ENCODE results near the gene PIK3CA. TPM values are rescaled to one million over a fixed set of nuclear protein-coding genes. Genes with fewer than 3 reads are reported as not detected.
"Not testable (repeated sequence)": the region's sequence is repeated elsewhere in the genome, so short reads cannot be mapped to it uniquely, and the experiment has no call there.

The PIK3CA gene
- 10 to 100 TPM; 14.8 to 30.1 (median 22.9) TPM for polyA plus RNA-seq (ENCODE audit: low read depth in 6 of 6)

DNA sequence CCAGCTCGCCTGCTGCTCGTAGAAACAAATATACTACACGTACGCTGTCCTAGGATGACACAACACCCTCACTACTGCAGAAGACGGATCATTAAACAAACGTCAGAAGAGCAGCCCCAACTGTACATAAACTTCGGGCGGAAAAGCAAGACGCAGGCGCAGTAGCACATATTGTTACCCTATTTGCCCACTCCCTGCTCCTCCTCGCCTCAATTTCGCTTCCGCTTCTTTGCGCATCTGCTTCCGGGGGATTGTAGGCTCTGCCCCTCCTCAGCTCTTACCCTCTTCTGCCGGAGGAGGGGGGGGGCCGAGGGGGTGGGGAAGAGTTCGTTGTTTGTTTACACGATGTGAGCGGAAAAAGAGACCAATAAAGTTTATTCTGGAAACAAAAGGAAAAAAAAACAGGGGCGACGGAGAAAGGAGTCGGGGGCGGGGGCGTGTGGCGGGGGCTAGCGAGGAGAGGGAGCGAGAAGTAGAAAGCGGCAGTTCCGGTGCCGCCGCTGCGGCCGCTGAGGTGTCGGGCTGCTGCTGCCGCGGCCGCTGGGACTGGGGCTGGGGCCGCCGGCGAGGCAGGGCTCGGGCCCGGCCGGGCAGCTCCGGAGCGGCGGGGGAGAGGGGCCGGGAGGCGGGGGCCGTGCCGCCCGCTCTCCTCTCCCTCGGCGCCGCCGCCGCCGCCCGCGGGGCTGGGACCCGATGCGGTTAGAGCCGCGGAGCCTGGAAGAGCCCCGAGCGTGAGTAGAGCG, at the start of gene PIK3CA:
TSS of gene PIK3CA (plus strand) at position 485 of the 743 bp plus-strand sequence. CDS start 50,469 bp downstream, outside the sequence.
- no peaks in the 10 kb centered on the region for H3K36me3 Mint-ChIP-seq
- no peaks in the 10 kb centered on the region for H3K27me3 Mint-ChIP-seq
- ATAC-seq (ENCODE audit: low read depth in 2 of 2) (peak; percentile 71 to 73), DNase-seq (peak; percentile 94)
- H3K9me3 Mint-ChIP-seq = no peaks in the 10 kb centered on the region
- peaks cover 29 to 33% (median 32%) of the 10 kb centered on the region in 3 donors for H3K4me1 Mint-ChIP-seq
- H3K4me3 Mint-ChIP-seq = peak within 1 kb of the TSS in 7 of 8 donors; percentile 91 to 98 (median 95)
- H3K27ac Mint-ChIP-seq = peak within 1 kb of the TSS in 5 of 6 donors; percentile 94 to 99 (median 97)

DNA sequence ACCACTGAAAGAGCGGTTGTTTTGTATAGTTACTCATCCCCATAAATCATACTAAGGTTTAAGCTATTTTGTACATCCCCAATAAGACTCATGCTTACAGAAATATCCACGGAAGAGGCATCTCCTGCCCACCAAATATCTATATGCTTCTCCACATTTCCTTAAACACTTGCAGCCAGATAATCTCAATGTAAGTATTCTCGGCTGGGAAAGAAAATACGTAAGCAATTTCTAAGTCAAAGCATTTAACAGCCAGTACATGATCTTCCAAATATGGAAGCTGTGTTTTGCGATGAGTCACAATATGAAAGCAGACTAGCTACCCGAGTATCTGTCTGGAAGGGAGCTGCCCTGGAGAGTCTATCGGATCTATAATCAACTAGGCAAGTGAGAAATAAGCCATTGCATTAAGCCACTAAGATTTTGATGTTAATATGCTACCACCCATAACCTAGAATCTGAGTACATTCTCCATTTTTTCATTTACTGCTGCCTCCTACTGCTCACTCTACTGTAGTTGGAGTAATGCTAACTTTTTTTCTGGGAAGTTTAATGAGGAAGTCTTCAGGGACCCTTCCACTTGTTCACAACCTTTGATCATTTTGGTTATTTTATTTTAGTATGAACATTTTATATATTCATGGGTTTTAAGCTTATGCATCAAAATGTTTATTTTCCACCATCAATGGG, 49.6 kb upstream of the PIK3CA start:
- ATAC-seq (ENCODE audit: low read depth in 2 of 2) = no peak
- H3K27me3 Mint-ChIP-seq = peaks cover 0 to 5% (median 0%) of the 10 kb centered on the region in 3 donors
- no peak overlapping the region for H3K4me3 Mint-ChIP-seq
- no peaks in the 10 kb centered on the region for H3K36me3 Mint-ChIP-seq
- H3K4me1 Mint-ChIP-seq = peaks cover 0 to 4% (median 0%) of the 10 kb centered on the region in 3 donors
- no peaks in the 10 kb centered on the region for H3K9me3 Mint-ChIP-seq
- no peak for DNase-seq
- H3K27ac Mint-ChIP-seq = no peak overlapping the region

DNA sequence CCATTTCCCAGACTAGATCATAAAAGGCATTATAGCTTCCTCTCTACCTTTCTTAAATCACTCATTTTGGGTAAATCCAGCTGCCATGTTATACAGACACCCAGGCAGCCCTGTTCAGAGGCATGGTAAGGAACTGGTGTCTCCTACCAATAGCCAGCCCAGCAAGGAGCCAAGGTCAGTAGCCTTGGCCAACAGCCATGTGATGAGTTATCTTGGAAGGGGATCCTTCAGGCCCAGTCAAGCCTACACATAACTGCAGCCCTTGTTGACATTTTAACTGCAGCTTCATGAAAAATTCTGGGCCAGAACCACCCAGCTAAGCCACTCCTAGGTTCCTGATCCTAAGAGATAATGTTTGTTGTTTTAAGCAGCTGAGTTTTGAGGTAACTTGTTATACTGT, 47.5 kb upstream of the PIK3CA start:
- no peak for ATAC-seq (ENCODE audit: low read depth in 2 of 2)
- peaks cover 0 to 5% (median 0%) of the 10 kb centered on the region in 3 donors for H3K27me3 Mint-ChIP-seq
- no peak overlapping the region for H3K4me3 Mint-ChIP-seq
- no peak for DNase-seq
- H3K36me3 Mint-ChIP-seq = no peaks in the 10 kb centered on the region
- no peaks in the 10 kb centered on the region for H3K4me1 Mint-ChIP-seq
- H3K9me3 Mint-ChIP-seq = no peaks in the 10 kb centered on the region
- H3K27ac Mint-ChIP-seq = peak overlapping the region in 1 of 6 donors; percentile 1

DNA sequence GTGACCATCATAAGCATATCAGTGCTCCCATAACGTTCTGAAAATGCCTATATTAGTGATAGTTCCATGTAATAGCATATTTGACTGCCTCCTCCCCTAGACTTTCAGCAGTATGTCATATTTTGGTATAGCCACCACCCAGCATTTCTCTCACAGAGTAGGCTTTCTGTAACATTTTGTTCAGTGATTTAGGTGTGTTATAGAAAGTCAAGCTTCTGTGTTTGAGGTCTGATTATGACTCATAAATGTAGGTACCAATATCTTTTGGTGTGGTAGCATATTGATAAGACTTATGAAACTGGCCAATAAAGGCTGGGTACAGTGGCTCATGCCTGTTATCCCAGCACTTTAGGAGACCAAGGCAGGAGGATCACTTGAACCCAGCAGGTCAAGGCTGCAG, 42.3 kb upstream of the PIK3CA start:
- Mint-ChIP-seq H3K4me1 (no peaks in the 10 kb centered on the region), H3K36me3 (peaks cover 0 to 8% of the 10 kb centered on the region in 2 donors), H3K9me3 (peaks cover 0 to 7% (median 2%) of the 10 kb centered on the region in 7 donors), H3K27ac (no peak overlapping the region), H3K4me3 (no peak overlapping the region), H3K27me3 (peaks cover 6 to 12% (median 7%) of the 10 kb centered on the region in 3 donors)
- ATAC-seq (ENCODE audit: low read depth in 2 of 2) = no peak
- no peak for DNase-seq

DNA sequence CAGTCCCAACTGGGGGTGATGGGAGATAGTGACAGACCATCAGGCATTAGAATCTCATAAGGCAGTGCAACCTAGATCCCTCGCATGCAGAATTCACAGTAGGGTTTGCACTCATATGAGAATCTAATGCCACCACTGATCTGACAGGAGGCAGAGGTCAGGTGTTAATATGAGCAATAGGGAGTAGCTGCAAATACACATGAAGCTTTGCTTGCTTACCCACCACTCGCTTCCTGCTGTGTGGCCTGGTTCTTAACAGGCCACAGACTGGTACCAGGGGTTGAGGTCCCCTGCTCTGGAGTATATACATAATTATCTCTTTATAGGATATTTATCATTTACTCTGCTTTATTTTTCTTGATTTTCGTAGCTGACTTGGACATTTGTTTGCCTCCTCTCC, 40.5 kb upstream of the PIK3CA start:
- Mint-ChIP-seq H3K4me1 (no peaks in the 10 kb centered on the region), H3K4me3 (no peak overlapping the region), H3K27me3 (peaks cover 8 to 17% (median 10%) of the 10 kb centered on the region in 3 donors), H3K9me3 (peaks cover 0 to 19% (median 5%) of the 10 kb centered on the region in 7 donors), H3K36me3 (peaks cover 8 to 11% of the 10 kb centered on the region in 2 donors), H3K27ac (no peak overlapping the region)
- no peak for DNase-seq
- no peak for ATAC-seq (ENCODE audit: low read depth in 2 of 2)

DNA sequence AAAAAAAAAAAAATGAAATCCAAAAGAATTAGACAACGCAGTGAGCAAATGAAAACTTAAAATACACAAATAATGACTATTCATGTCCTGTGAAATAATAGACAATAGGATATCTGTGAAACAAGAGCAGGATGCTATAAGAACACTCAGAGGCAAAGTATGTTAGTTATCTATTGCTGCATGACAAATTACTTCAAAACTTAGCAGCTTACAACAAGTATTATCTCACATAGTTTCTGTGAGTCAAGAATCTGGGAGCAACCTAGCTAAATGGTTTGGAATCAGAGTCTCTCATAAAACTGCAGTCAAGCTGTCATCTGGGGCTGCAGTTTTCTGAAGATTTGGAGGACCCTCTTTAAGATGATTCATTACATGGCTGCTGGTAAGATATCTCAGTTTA, 40.1 kb upstream of the PIK3CA start:
- no peak overlapping the region for H3K4me3 Mint-ChIP-seq
- H3K9me3 Mint-ChIP-seq = peaks cover 0 to 20% (median 5%) of the 10 kb centered on the region in 7 donors
- H3K36me3 Mint-ChIP-seq = peaks cover 8 to 12% of the 10 kb centered on the region in 2 donors
- no peaks in the 10 kb centered on the region for H3K4me1 Mint-ChIP-seq
- DNase-seq (no peak), ATAC-seq (ENCODE audit: low read depth in 2 of 2) (no peak)
- no peak overlapping the region for H3K27ac Mint-ChIP-seq
- peaks cover 12 to 17% (median 14%) of the 10 kb centered on the region in 3 donors for H3K27me3 Mint-ChIP-seq

DNA sequence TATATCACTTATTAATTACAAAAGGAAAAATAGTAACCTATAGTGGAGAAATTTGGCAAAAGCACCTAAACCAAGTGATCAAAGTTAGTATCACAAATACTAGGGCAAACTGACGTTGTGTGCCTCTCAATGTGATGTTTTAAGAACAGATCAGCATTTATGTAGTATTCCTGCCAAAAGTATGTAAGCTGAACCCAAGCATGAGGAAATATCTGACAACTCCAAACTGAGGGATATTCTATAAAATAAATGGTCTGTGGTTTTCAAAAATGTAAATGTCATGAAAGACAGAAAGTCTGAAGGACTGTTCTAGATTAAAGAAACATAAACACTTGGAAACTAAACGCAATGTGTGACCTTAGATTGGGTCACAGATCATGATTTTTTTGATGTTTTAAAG, 34.3 kb upstream of the PIK3CA start:
- H3K9me3 Mint-ChIP-seq = peaks cover under 1 to 24% (median 4%) of the 10 kb centered on the region in 7 donors
- ATAC-seq (ENCODE audit: low read depth in 2 of 2) (no peak), DNase-seq (no peak)
- no peak overlapping the region for H3K27ac Mint-ChIP-seq
- peaks cover 5 to 12% of the 10 kb centered on the region in 2 donors for H3K36me3 Mint-ChIP-seq
- no peaks in the 10 kb centered on the region for H3K4me1 Mint-ChIP-seq
- no peak overlapping the region for H3K4me3 Mint-ChIP-seq
- peaks cover 8 to 13% (median 11%) of the 10 kb centered on the region in 3 donors for H3K27me3 Mint-ChIP-seq

DNA sequence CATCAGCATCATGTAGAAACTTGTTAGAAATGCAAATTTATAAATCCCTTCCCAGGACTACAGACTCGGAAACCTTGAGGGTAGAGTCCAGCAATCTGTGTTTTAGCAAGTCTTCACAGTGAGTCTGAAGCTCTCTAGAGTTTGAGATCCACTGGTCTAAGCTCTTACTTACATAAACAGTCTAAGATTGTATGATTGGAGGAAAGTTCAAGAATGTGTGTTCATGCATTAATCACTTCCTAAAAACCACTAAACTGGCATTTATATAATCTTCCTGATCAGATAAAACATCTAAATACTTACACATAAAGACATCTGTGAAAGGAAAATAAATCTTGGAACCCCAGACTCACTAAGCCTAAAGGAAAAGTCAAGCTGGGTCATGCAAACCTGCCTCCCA, 32.7 kb upstream of the PIK3CA start:
- H3K27ac Mint-ChIP-seq; ATAC-seq (ENCODE audit: low read depth in 2 of 2); H3K4me3 Mint-ChIP-seq; DNase-seq; H3K4me1 Mint-ChIP-seq: not testable (repeated sequence)
- peaks cover 7 to 12% (median 7%) of the 10 kb centered on the region in 3 donors for H3K27me3 Mint-ChIP-seq
- peaks cover 0 to 21% (median 4%) of the 10 kb centered on the region in 7 donors for H3K9me3 Mint-ChIP-seq
- H3K36me3 Mint-ChIP-seq = peaks cover 0 to 12% of the 10 kb centered on the region in 2 donors

DNA sequence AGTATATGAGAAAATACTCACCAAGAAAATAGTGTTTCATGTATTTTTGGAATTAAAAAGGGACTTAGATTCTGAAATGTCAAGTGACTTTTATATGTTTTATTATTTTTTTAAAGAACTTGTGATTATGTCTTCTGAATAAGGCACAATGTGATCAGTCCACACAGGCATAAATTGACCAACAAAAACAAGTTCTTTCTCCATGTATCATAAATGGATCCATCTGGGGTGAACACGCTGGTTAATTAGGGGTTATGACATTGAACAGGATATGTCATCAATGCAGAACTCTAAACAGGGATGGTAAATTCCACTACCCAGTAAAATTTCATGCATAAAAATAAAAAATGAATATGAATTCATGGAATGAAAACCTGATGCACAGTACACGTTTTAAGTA, 31.3 kb upstream of the PIK3CA start:
- Mint-ChIP-seq H3K4me1 (no peaks in the 10 kb centered on the region), H3K27me3 (peaks cover 2 to 7% (median 7%) of the 10 kb centered on the region in 3 donors), H3K36me3 (peaks cover 0 to 9% of the 10 kb centered on the region in 2 donors), H3K4me3 (no peak overlapping the region), H3K27ac (no peak overlapping the region), H3K9me3 (peaks cover 0 to 18% (median 4%) of the 10 kb centered on the region in 7 donors)
- DNase-seq = no peak
- ATAC-seq (ENCODE audit: low read depth in 2 of 2) = no peak

DNA sequence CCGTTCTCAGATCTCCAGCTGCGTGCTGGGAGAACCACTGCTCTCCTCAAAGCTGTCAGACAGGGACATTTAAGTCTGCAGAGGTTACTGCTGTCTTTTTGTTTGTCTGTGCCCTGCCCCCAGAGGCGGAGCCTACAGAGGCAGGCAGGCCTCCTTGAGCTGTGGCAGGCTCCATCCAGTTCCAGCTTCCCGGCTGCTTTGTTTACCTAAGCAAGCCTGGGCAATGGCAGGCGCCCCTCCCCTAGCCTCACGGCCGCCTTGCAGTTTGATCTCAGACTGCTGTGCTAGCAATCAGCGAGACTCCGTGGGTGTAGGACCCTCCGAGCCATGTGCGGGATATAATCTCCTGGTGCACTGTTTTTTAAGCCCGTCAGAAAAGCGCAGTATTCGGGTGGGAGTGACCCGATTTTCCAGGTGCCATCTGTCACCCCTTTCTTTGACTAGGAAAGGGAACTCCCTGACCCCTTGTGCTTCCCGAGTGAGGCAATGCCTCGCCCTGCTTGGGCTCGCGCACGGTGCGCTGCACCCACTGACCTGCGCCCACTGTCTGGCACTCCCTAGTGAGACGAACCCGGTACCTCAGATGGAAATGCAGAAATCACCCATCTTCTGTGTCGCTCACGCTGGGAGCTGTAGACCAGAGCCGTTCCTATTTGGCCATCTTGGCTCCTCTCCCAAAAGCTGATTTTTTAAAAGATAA, 15.8 kb upstream of the PIK3CA start:
- peaks cover 6 to 15% (median 11%) of the 10 kb centered on the region in 3 donors for H3K4me1 Mint-ChIP-seq
- peak overlapping the region in 1 of 8 donors; percentile 10 for H3K4me3 Mint-ChIP-seq
- not testable (repeated sequence) for H3K36me3 Mint-ChIP-seq; DNase-seq; ATAC-seq (ENCODE audit: low read depth in 2 of 2); H3K27ac Mint-ChIP-seq; H3K27me3 Mint-ChIP-seq; H3K9me3 Mint-ChIP-seq

DNA sequence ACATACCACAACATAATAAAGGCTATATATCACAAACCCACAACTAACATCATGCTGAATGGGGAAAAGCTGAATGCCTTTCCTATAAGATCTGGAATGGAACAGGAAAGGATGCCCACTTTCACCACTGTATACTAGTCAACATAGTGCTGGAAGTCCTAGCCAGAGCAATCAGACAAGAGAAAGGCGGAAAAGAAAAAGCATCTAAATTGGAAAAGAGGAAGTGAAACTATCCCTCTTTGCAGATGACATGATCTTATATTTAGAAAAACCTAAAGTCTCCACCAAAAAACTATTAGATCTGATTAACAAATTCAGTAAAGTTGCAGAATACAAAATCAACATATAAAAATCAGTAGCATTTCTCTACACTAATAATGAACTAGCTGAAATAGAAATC, 14.6 kb upstream of the PIK3CA start:
- H3K36me3 Mint-ChIP-seq = no peaks in the 10 kb centered on the region
- DNase-seq (peak; percentile 26), ATAC-seq (ENCODE audit: low read depth in 2 of 2) (peak in 1 of 2 donors; percentile 52)
- H3K4me1 Mint-ChIP-seq = peaks cover 9 to 15% (median 11%) of the 10 kb centered on the region in 3 donors
- no peak overlapping the region for H3K4me3 Mint-ChIP-seq
- peaks cover 0 to 3% (median 0%) of the 10 kb centered on the region in 7 donors for H3K9me3 Mint-ChIP-seq
- H3K27ac Mint-ChIP-seq = peak overlapping the region in 2 of 6 donors; percentile 10 to 74
- H3K27me3 Mint-ChIP-seq = peaks cover 3 to 15% (median 6%) of the 10 kb centered on the region in 3 donors

DNA sequence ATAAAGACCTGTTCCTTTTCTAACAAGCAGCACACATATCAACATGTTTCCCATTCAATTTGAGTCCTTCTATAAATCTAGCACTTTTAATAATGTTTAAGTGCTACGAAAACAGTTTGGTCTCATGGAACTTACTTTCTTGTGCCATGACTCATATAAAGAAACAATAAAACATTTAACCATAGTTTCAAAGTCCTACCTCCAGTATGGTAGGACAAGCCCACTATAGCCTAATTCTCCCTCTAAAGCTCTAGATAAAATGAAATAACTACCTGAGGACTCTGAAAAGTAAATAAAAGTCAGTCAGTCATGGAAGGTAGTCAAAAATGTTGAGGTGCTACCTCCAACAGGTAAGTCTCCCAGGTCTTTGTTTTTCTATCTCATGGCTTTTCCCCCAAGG, 12.0 kb upstream of the PIK3CA start:
- DNase-seq (no peak), ATAC-seq (ENCODE audit: low read depth in 2 of 2) (no peak)
- H3K4me3 Mint-ChIP-seq = no peak overlapping the region
- H3K36me3 Mint-ChIP-seq = no peaks in the 10 kb centered on the region
- peaks cover 3 to 24% (median 8%) of the 10 kb centered on the region in 3 donors for H3K27me3 Mint-ChIP-seq
- peaks cover 0 to 4% (median 0%) of the 10 kb centered on the region in 7 donors for H3K9me3 Mint-ChIP-seq
- H3K27ac Mint-ChIP-seq = no peak overlapping the region
- H3K4me1 Mint-ChIP-seq = peaks cover 10 to 15% (median 11%) of the 10 kb centered on the region in 3 donors

DNA sequence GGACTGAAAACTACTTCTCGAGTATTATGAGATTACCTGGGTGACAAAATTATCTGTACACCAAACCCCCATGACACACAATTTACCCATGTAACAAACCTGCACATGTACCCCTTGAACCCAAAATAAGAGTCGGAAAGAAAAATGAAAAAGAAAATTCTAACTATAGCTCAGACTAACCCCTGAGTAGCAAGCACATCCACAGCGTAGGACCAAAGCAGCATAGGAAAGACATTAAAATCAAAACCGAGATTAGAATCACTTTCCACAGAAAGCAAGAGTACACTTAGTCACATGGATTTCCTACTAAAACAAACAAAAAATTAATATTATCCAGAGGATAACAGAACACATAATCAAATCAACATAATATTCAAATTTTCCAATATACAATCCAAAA, 6.3 kb upstream of the PIK3CA start:
- no peak for ATAC-seq (ENCODE audit: low read depth in 2 of 2)

More for the DNA sequence above, 6.3 kb upstream of the PIK3CA start:
- peaks cover 0 to 1% (median 0%) of the 10 kb centered on the region in 7 donors for H3K9me3 Mint-ChIP-seq
- peaks cover 3 to 17% (median 8%) of the 10 kb centered on the region in 3 donors for H3K27me3 Mint-ChIP-seq
- no peak for DNase-seq
- no peaks in the 10 kb centered on the region for H3K36me3 Mint-ChIP-seq
- no peak overlapping the region for H3K27ac Mint-ChIP-seq
- no peak overlapping the region for H3K4me3 Mint-ChIP-seq
- H3K4me1 Mint-ChIP-seq = peaks cover 4 to 6% (median 5%) of the 10 kb centered on the region in 3 donors
